Bronchial epithelial cell (primary cell): Measurements from ENCODE around the gene CAMK2A. TPM values are rescaled to one million over a fixed set of nuclear protein-coding genes. Genes with fewer than 3 reads are reported as not detected.

Experiments used
- DNase-seq: peaks from one replicate; pipeline ENCODE4 v3.0.0-alpha.2; 2010; ENCODE audit warnings: low read depth
- FAIRE-seq: peaks from 2 replicates; lab custom pipeline; 2011; peaks lifted over from hg19 to GRCh38; lab: Jason Lieb, UNC
- H3K27me3 ChIP-seq: 2 replicates; pipeline ENCODE4 v1.5.1; 2011; ENCODE audit warnings: low read length; ENCODE audit not compliant: control insufficient read depth, insufficient read depth
- H3K36me3 ChIP-seq: 2 replicates; pipeline ENCODE4 v1.5.1; 2011; ENCODE audit warnings: low read length; ENCODE audit not compliant: control insufficient read depth, insufficient read depth
- H3K4me3 ChIP-seq: 2 replicates; pipeline ENCODE4 v1.5.1; 2011; ENCODE audit warnings: mild to moderate bottlenecking, low read depth, low read length, control low read depth
- total RNA-seq: library from RNA; depleted of rRNA; stranded (reverse); fragments of >200 nt; gene quantifications from 2 replicates; pipeline ENCODE4 v1.2.1, GENCODE V29; 2014
- TF ChIP-seq, protein P1 (sequence below): IDR thresholded peaks from 2 replicates; pipeline ENCODE4 v1.5.1; 2011; ENCODE audit warnings: mild to moderate bottlenecking, moderate library complexity, low read length, control low read depth, inconsistent platforms; ENCODE audit not compliant: insufficient read depth, severe bottlenecking

CAMK2A gene
- total RNA-seq, 1 donor from 2014 or later: under 0.01 TPM

DNA sequence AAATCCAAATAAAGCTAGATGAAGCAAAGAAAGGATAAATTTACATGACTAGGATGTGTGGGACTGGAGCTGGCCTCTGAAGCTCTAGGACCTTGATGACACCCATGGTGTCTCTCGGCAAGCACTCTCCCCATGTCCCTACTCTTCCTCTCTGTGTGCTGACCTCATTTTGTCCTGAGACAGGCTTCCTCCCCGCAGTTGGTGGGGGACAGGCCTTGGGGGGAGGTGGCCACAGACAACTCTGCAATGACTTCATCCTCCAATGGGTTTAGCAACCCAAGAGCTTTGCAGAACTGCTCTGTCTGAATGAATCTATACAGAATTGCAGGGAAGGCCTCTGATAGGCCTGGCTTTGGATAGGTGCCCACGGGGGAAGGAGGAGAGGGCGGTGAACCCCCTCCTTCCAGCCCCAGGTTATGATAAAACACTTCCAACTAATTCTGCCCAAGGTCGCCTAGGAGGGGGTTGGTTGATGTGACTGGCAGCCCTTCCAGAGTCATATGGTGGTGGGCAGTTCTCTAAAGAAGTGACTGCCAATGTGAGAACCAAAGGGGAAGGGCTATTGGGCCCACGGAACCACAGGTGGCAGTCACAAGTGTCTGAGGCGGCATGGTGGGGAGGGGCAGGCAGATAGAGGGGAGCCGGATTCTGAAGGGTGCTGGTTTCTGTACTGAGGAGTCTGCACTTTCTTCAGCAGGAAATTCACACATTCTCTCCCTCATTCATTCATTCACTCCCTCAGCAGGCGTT, 93.7 kb downstream of the CAMK2A start:
- peaks cover 16% of the 10 kb centered on the region for H3K27me3 ChIP-seq
- no peak overlapping the region for H3K4me3 ChIP-seq
- DNase-seq (no peak), FAIRE-seq (no peak)
- H3K36me3 ChIP-seq: no peaks in the 10 kb centered on the region
- TF ChIP-seq, protein P1, sequence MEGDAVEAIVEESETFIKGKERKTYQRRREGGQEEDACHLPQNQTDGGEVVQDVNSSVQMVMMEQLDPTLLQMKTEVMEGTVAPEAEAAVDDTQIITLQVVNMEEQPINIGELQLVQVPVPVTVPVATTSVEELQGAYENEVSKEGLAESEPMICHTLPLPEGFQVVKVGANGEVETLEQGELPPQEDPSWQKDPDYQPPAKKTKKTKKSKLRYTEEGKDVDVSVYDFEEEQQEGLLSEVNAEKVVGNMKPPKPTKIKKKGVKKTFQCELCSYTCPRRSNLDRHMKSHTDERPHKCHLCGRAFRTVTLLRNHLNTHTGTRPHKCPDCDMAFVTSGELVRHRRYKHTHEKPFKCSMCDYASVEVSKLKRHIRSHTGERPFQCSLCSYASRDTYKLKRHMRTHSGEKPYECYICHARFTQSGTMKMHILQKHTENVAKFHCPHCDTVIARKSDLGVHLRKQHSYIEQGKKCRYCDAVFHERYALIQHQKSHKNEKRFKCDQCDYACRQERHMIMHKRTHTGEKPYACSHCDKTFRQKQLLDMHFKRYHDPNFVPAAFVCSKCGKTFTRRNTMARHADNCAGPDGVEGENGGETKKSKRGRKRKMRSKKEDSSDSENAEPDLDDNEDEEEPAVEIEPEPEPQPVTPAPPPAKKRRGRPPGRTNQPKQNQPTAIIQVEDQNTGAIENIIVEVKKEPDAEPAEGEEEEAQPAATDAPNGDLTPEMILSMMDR: no peak

DNA sequence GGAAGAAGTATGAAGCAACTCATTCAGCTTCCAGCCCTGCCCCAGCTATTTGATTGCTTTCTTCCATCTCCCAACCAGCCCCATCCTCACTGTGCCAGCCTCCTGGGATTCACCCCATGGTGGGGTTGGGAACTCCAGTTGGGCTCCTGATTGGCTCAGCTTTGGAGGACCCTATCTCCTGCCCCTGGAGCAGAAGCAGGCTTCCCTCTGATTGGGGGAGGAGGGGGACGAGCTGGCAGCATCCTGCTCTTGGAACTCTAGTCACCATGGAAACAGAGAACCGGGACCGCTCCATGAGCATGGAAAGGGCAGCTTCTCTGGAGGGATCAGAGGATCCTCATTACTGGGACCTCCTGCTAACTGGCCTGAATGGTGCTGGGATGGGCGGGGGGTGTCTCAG, 97.1 kb downstream of the CAMK2A start:
- Histone ChIP-seq H3K4me3 (no peak overlapping the region), H3K27me3 (peaks cover 36% of the 10 kb centered on the region), H3K36me3 (no peaks in the 10 kb centered on the region)
- DNase-seq (no peak), FAIRE-seq (no peak)
- TF ChIP-seq, protein P1: no peak

DNA sequence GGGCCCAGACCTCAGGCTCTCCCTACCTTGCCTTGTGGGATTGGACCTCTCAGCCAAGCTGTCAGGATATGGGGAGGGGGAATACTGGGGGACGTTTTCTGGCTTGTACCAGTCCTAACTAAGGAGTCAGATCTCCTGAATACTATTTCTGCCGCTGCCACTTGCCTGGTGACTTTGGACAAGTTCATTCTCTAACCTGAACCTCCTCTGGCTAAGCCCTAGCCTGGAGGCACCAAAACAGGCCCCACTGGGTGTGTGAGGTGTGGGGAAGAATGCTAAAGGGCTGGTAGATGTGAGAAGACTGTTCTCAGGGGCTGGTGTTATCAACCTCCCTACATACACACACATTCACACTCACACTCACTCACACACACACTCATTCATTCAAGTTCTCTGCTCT, 98.6 kb downstream of the CAMK2A start:
- FAIRE-seq (no peak), DNase-seq (no peak)
- Histone ChIP-seq H3K27me3 (peaks cover 35% of the 10 kb centered on the region), H3K36me3 (no peaks in the 10 kb centered on the region), H3K4me3 (no peak overlapping the region)
- TF ChIP-seq, protein P1: no peak

DNA sequence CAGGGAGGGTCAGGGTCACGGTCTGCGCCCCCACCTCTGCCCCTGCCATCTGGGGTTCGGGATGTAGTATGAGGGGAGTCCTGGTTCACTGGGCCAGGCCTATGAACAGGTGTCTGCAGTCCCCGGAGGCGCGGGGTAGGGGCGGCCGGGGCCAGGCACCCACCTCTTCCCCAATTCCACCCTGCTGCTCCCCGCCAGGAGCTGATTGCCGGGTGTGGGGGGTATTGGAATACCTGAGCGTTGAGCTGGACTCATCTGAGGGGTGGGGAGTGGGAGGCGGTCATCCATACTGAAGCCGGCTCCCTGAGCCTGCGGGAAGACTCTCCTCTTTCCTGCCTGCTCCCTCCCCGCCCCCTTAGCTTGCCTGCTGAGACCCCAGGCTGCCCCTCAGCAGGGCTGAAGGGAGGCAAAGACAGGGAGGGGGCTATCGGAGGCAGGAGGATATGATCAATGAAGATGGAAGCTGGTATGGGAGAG, 99.0 kb downstream of the CAMK2A start:
- Histone ChIP-seq H3K4me3 (no peak overlapping the region), H3K27me3 (peaks cover 35% of the 10 kb centered on the region), H3K36me3 (no peaks in the 10 kb centered on the region)
- FAIRE-seq (no peak), DNase-seq (no peak)
- TF ChIP-seq, protein P1: no peak

DNA sequence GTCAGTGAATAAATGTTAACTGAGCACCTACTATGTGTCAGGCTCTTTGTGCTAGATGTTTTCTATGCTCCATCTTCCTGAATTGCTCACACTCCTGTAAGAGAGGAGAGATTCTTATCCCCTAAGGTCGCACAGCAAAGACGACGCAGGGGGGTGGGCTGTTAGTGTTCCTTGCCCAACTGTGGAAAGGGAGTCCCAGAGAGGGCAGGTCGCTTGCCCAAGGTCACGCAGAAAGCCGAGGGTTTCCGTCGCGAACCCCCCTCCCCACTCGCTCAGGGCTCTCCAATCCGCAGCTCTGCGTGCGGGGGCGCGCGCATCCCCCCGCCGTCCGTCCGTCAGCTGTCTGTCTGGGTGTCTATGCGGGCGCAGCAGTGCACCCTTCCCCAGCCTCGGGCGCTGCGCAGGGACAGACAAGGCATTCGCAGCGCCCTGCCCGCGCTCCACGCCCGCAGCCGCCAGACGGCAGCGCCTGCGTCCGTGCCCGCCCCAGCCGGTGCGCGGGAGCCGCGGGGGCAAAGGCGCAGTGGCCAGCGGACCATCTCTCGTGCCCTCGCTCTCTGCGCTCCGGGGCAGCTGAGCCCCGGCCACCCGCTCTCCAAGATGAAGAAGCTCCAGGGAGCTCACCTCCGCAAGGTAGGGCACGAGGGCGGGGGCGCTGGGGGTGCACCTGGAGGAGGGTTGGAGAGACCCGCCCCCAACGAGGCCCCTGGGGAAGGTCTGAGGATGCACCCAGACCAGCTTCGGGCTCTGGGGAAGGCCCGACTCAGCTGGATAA, 99.7 kb downstream of the CAMK2A start, which contains the start of gene SLC6A7:
Gene SLC6A7 (plus strand): TSS at position 335 of the 775 bp plus-strand sequence. CDS start 266 bp downstream, at position 601.
- FAIRE-seq (no peak), DNase-seq (no peak)
- Histone ChIP-seq H3K36me3 (no peaks in the 10 kb centered on the region), H3K27me3 (peaks cover 35% of the 10 kb centered on the region), H3K4me3 (no peak within 1 kb of the TSS)
- TF ChIP-seq, protein P1: no peak
